OCI-LY7 (cell line): ENCODE data around the gene CLCA4.

ENCODE experiments used
- EZH2phosphoT487 ChIP-seq: fragments of 200-600 bp; sonication (generic); IDR thresholded peaks from 2 replicates; pipeline ENCODE4 v1.6.1; 2018; ENCODE audit warnings: low read depth, borderline replicate concordance, mild to moderate bottlenecking, mixed run types, antibody characterized with exemption, low read length, moderate library complexity, mixed read lengths
- TF ChIP-seq, protein P1 (sequence below): fragments of 200-600 bp; sonication (generic); conservative IDR thresholded peaks from 2 replicates; pipeline ENCODE4 v1.5.1; 2014; ENCODE audit warnings: mild to moderate bottlenecking, antibody characterized with exemption, low read length, moderate library complexity, mixed read lengths

DNA sequence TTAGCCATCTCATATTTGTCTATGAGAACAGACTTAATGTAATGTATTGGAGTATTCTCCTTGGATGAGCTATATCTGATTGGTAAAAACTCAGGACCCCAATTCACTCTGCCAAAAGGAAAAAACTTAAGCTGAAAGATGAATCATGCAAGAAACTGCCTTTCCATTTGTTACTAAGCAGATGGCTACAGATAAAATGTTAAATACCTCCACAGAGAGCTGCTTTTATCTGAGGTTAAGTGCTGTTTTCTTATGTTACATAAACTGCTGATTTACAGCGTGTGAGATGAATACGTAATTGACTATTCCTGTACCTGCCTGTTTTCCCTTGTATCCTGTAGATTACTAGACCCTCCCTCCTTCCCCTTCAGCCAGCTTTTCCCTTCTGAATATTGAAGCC is 49.3 kb downstream of the CLCA4 start:
- TF ChIP-seq, protein P1, sequence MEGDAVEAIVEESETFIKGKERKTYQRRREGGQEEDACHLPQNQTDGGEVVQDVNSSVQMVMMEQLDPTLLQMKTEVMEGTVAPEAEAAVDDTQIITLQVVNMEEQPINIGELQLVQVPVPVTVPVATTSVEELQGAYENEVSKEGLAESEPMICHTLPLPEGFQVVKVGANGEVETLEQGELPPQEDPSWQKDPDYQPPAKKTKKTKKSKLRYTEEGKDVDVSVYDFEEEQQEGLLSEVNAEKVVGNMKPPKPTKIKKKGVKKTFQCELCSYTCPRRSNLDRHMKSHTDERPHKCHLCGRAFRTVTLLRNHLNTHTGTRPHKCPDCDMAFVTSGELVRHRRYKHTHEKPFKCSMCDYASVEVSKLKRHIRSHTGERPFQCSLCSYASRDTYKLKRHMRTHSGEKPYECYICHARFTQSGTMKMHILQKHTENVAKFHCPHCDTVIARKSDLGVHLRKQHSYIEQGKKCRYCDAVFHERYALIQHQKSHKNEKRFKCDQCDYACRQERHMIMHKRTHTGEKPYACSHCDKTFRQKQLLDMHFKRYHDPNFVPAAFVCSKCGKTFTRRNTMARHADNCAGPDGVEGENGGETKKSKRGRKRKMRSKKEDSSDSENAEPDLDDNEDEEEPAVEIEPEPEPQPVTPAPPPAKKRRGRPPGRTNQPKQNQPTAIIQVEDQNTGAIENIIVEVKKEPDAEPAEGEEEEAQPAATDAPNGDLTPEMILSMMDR, result no peak
- TF ChIP-seq EZH2phosphoT487, result no peak
